ENCODE data around the gene PPP1R7. TPM values are rescaled to one million over a fixed set of nuclear protein-coding genes. Genes with fewer than 3 reads are reported as not detected.
"Not testable (repeated sequence)": the region's sequence is repeated elsewhere in the genome, so short reads cannot be mapped to it uniquely, and the experiment has no call there.

PPP1R7 gene, protein sequence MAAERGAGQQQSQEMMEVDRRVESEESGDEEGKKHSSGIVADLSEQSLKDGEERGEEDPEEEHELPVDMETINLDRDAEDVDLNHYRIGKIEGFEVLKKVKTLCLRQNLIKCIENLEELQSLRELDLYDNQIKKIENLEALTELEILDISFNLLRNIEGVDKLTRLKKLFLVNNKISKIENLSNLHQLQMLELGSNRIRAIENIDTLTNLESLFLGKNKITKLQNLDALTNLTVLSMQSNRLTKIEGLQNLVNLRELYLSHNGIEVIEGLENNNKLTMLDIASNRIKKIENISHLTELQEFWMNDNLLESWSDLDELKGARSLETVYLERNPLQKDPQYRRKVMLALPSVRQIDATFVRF
- 10 to 100 TPM; 56.0 to 58.7 TPM for total RNA-seq
- long read RNA-seq, transcript PPP1R7-201 (10 exons, 2,386 nt): major isoform, 43 of 70 reads
- long read RNA-seq, transcript PPP1R7-206 (9 exons, 965 nt): minor isoform, 6 of 70 reads
- long read RNA-seq, partial matches to known transcripts: 10 of 70 reads
- long read RNA-seq, other reads (novel, unspliced or antisense): 6 of 70 reads

DNA sequence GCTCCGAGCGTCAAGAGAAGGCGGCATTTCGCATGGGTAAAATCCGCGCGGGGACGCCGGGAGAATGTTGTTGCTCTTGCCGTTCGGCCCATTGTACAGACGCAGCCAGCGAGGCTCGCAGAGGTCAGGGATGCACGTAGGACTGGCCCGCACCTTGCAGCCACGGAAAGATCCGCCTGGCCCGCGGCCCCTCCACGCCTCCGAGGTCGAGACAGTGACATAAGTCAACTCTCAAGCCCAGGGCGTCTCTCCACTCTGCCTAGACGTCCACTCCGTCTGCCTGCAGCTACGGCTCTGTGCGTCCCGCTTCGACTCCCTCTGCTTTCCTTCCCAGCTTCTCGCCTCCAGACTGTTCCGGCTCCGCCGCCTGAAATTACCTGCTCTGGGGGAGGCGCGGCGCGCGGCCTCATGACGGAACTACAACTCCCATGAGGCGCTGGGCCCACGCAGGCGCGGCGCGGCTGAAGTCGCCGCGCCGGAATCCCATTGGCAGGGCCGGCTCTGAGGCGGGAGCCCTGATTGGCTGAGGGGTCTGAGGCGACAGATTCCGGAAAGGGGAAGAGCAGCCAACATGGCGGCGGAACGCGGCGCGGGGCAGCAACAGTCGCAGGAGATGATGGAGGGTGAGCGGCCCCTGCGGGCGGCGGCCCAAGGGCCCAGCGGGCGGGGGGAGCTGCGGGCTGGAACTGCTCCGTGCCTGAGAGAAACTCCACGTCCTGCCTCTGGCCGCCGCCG lies at the start of gene PPP1R7:
PPP1R7 (plus strand) TSS at position 543 of the 735 bp plus-strand sequence; CDS start at position 572, 29 bp downstream.
- peak; percentile 94 to 95 for DNase-seq
- intact Hi-C loops (cut with DNase I, micrococcal nuclease): no loop called here
- peak; percentile 86 for ATAC-seq

DNA sequence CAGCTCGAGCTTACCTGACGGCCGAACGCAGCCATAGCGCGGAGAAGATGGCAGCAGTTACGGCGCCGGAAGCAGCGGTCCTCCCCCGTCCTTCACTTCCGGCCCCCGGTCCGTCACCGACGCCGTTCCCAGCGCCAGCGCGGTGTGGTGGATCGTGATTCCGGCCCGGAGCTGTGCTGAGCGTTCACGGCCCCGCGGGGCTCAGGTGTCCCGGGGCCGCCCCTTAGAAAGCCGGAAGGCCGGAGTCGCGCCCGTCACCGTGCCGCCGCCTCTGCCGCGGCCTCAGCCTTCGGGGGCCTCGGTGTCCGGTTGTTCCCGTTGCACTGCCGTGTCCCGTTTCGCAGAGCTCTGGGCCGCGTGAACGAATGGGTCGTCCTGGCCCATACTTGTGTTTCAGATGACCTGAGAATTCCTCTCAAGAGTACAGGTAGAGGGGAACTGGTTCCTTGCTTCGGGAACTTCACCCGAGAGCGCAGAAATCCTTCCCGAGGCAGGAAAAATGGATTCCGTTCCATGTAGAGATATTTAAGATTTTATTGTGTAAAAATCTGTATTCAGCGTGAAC lies 47.9 kb upstream of the PPP1R7 start, which contains the start of gene MTERF4:
MTERF4 (minus strand) TSS at position 49 of the 565 bp plus-strand sequence; CDS start at position 35, 14 bp downstream.
- ATAC-seq: peak; percentile 98
- peak; percentile 86 to 93 for DNase-seq
- intact Hi-C loops (cut with DNase I, micrococcal nuclease): no loop called here

DNA sequence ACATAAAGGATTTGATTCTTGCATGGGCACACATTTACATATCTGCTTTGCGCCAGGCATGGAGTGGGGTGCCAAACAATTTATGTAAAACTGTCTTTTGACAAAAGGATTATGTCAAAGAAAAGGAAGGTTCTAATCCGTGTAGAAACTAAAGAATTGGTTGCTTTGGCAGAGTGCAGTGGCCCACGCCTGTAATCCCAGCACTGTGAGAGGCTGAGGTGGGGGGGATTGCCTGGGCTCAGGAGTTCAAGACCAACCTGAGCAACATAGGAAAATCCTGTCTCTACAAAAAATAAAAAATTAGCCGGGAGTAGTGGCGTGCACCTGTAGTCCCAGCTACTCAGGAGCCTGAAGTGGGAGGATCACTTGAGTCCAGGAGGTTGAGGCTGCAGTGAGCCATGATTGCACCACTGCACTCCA lies 47.1 kb upstream of the PPP1R7 start:
- DNase-seq (no peak), ATAC-seq (no peak)
- intact Hi-C loops (cut with DNase I, micrococcal nuclease): no loop called here

DNA sequence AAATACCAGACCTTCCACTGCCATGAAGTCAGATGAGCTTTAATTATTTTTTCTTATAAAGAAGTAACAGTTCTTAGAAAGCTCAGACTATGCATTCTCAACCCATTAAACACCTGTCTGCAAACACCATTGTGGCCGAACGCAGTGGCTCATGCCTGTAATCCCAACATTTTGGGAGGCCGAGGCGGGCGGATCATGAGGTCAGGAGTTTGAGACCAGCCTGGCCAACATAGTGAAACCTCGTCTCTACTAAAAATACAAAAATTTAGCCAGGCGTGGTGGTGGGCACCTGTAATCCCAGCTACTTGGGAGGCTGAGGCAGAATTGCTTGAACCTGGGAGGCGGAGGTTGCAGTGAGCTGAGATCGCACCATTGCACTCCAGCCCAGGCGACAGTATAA lies 45.7 kb upstream of the PPP1R7 start:
- ATAC-seq; DNase-seq; intact Hi-C loops (cut with DNase I, micrococcal nuclease): not testable (repeated sequence)

DNA sequence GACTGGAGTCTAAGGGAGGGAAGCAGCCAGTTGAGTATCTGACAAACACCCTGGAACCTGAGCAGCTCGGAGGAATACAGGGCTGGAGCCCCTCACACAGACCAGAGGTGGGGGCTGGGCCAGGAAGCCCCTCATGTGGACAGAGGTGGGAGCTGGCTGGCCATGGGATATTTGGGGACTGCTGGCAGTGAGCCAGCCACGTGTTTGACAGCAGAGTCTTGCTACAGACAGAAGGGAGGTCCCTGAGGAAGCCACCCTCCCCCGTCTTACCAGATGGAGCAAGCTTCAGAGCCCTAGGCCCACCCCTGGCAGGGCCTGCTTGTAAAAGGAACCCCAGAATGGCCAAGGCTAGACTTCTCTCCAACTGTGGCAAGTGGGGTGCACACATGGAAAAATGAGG lies 44.6 kb upstream of the PPP1R7 start:
- intact Hi-C loops (cut with DNase I, micrococcal nuclease): no loop called here
- DNase-seq (no peak), ATAC-seq (no peak)

DNA sequence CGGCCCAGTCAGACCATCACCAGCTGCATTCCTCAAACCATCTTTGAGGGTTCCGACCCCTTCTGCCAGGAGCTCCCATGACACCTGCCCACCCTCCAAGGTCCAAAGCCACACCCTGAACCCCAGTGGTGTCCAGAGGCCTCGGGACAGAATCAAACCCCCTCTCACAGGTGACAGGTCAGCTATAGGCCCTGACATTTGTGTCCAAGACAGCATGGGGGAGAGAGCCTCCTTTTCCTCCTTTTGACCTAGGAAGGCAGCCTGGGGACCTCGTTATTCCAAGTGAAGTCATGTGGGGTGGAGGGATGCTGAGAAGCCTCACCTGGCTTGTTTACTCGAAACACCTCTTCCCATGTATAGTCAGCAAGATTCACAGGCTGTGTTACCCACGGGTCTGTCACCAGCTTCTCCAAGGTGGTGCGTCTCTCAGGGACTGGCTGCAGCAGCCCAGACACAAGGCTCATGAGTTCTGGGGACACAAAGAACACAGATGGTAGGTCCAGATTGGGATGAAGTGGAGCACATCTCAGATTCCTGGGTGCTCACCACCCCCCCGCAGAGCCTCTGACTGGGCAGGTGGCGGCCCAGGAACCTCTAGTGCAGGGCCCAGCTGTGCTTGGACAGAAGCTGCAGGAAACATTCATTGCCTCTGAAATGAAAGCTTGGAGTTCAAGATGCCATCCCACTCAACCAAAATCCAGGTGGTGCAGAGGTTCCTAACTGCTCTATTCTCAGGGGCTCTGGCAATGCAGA lies 43.1 kb upstream of the PPP1R7 start:
- DNase-seq: no peak
- intact Hi-C loops (cut with DNase I, micrococcal nuclease): no loop called here
- no peak for ATAC-seq

DNA sequence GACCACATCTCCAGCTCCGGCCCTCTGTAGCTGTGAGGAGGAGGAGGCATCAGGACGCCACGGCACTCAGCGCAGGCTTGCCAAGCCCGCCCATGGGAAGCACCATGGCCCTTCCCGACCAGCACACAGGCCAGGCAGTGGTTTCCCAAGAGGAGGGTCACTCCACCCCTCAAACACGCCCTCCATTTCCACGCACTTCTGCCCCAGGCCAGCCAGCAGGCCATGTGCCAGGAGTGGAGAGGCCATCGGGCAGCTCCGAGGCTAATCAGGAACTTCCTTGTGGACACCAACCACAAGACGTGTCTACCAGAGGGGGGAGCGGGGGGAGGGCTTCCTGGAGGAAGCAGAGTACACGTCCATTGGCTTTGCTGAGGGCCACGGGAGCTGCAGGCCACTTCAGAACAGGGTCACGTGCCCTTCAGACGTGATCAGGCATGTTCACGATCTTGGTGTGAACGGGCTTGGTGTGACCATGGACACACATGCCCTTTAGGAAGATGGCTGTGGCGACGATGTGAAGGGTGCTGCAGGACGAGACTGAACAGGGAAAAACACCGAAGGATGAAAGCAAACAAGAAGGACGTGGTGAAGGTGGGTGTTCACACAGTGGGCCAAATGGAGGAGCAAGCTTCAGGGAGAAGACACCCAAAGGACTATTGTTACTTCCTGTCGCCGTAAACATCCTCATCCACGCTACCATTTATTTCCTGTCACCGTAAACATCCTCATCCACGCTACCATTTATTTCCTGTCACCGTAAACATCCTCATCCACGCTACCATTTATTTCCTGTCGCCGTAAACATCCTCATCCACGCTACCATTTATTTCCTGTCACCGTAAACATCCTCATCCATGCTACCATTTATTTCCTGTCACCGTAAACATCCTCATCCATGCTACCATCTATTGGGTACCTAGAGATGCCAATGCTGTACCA lies 41.7 kb upstream of the PPP1R7 start:
- no peak for DNase-seq
- no peak for ATAC-seq
- intact Hi-C loops (cut with DNase I, micrococcal nuclease): no loop called here

DNA sequence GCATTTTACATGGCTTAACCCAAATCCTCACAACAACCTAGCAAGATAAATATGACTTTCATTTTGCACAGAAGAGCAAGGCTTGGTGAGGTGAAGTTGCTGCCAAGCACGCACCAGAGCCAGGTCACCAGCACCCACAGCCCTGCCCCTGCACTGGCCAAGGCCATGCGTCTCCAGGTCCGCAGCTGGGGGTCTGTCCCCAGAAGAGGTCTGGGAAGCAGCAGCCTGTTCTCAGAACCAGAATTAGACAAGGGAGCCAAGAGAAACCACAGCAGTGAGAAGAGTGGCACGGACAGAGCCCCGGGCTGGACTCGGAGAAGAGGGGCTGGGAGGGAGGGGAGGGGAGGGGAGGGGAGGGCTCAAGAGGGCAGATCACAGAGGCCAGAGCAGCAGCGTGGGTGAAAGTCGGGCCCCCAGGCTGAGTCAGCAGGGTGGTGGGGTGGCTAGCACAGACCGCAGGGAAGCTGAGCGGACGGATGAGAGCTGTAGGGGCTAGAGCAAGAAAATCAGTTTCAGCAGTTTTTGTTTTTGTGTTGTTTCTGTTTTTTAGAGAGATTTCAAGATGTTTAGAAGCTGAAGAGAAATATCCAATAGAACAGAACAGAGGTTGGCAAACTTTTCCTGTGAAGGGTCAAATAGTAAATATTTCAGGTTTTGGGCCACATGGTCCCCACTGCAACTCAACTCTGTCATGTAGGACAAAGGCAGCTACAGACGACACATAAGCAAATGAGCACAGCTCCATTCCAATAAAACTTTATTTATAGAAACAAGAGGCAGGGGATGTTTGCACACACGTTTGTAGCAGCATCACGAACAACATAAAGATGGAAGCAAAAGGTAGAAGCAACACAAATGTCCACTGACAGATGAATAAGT lies 40.8 kb upstream of the PPP1R7 start:
- ATAC-seq (no peak), DNase-seq (no peak)
- intact Hi-C loops (cut with DNase I, micrococcal nuclease): no loop called here

DNA sequence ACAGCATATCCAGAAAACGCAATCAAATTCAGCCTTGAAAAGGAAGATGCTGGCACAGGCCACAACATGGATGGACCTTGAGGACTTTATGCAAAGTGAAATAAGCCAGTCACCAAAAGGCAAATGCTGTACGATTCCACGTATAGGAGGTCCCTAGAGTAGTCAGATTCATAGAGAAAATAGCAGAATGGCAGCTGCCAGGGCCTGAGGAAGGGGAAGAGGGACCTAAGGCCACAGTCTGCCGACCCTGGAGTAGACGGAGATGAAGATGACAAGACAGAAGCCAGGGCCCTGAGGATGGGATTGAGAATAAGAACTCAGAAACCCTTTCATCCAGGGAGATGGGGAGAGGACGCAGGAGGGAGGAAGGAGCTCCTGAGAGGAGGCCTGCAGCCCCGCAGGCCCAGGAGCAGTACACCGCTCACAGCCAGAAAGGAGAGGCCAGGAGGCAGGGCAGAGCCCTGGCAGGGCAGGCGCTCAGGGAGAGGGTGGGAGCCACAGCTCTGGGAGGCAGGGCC lies 40.1 kb upstream of the PPP1R7 start:
- DNase-seq: no peak
- intact Hi-C loops (cut with DNase I, micrococcal nuclease): no loop called here
- no peak for ATAC-seq

DNA sequence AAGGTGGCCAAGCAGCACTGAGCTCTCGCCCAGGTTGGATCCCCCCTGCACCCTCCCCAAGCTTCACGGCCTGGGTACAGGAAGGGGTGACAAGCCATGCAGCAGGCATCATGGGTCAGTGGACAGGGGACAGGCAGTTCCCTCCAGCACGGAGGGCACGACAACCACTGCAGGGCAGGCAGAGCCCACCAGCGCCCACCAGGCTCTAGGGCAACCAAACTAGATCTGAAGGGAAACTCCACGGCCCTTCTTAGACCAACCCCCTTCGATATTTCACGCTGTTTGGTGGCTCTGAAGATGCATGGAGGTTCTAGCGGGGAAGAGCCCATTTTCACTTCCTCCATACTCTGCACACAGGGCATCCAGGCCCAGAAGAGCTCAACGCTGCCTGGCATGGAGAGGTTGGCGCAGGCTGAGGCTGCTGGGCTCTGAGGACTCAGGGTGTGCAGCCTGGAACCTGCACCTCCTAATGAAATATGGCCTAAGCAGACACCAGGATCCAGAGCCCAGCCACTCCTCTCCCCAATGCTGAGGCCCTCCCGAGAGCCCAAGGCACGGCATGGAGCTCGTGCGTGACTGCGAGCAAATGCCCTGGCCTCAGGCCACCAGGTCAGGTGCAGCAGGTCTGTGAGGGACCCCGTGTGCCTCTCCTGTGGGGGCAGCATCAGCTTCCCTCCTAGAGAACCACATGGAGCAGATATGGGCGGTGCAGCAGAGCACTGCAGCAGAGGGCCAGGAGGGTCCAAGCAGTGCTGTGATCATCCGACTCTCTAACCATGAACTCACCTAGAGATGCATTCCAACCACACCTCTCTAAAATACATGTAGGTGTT lies 39.4 kb upstream of the PPP1R7 start:
- intact Hi-C loops (cut with DNase I, micrococcal nuclease): no loop called here
- ATAC-seq (peak; percentile 20), DNase-seq (no peak)

DNA sequence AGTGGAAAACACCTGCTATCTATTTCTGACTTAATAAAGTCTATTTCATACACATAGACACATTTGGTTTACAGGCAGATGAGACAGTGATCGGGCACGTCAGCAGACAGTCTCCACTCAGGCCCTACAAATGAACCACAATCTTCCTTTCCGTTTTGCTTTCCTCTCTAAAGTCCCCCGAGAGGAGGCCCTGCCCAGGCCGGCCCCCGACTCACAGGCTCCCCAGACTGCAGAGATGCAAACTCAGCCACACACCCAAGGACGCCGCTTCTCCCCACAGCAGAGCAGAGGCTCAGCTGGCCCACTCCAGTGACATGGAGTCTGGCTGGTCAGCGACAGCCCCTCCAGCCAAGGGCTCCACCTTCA lies 38.8 kb upstream of the PPP1R7 start:
- DNase-seq (no peak), ATAC-seq (no peak)
- intact Hi-C loops (cut with DNase I, micrococcal nuclease): no loop called here

DNA sequence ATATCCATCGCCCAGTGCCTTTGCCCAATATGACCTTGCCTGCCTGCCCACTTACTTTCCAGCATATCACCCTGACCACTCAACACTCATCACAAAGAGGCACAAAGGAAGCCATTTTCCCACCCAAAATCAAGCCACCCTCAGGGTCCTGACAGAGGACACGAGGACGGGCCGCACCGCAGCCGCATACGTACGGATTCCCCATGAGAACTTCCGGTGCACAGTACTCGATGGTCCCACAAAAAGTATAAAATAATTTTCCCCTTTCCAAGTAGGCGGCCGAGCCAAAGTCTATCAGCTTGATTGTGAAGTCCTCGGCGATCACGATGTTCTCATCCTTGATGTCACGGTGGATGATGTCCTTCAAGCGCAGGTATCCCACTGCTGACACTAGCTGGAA lies 38.2 kb upstream of the PPP1R7 start:
- intact Hi-C loops (cut with DNase I, micrococcal nuclease): no loop called here

DNA sequence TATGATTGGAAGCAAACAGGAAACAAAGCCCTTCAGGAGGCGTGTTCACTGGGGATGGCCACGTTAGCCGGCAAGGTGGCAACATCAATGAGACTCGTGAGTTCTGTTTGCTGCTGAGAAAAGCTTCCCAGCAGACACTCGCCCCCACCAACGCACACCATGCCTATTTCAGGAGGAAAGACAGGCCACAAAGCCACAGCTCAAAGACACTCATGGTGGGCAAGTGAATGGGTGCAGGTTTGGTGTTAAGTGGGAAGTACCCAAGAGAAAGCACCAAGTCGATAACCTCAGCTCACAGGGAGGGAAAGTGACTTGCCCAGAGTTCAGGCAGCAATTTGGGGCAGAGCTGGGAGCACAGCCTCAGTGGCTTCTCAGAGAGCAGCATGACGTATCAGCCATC lies 37.7 kb upstream of the PPP1R7 start:
- DNase-seq: no peak
- intact Hi-C loops (cut with DNase I, micrococcal nuclease): no loop called here
- no peak for ATAC-seq

More for the DNA sequence above, 38.2 kb upstream of the PPP1R7 start:
- DNase-seq (no peak), ATAC-seq (no peak)

DNA sequence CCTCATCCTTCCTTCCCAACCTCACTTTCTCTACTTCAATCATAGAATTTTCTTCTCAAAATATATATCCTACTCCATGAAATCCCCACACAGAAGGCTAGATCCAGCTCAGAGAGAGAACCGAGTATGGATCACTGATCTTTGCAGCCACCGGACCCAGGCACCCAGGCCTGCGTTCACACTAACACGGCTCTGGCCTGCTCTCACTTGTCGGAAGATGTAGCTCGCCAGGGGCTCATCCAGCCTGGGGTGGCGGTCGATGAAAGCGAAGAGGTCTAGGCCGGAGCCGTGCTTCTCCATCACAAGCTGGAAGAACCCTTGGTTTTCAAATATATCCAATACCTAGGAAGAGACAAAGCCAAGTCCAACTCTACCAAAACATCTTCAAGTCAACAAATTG lies 35.4 kb upstream of the PPP1R7 start:
- ATAC-seq: no peak
- DNase-seq: no peak
- intact Hi-C loops (cut with DNase I, micrococcal nuclease): no loop called here

DNA sequence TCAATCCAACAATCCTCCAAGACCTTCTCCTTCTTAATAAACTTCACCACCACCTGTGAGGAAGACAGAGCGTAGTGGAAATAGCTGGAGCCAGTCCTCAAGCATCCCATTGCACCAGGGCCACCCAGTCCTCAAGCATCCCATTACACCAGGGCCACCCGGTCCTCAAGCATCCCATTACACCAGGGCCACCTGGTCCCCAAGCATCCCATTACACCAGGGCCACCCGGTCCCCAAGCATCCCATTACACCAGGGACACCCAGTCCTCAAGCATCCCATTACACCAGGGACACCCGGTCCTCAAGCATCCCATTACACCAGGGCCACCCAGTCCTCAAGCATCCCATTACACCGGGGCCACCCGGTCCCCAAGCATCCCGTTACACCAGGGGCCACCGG lies 34.9 kb upstream of the PPP1R7 start:
- intact Hi-C loops (cut with DNase I, micrococcal nuclease): no loop called here
- no peak for ATAC-seq
- no peak for DNase-seq
